NCI-H2029 (cell line): ENCODE measurements around the gene NWD2.
A peak's percentile ranks its signal among the peaks of the same experiment; 100 is the strongest.

Experiments
- DNase-seq: peaks from one replicate; lab custom pipeline; 2025; lab: John Stamatoyannopoulos, UW

The NWD2 gene

GRCh38 chr4:37279894-37280592 is 35.5 kb downstream of the NWD2 start:
- DNase-seq: no peak

DNA sequence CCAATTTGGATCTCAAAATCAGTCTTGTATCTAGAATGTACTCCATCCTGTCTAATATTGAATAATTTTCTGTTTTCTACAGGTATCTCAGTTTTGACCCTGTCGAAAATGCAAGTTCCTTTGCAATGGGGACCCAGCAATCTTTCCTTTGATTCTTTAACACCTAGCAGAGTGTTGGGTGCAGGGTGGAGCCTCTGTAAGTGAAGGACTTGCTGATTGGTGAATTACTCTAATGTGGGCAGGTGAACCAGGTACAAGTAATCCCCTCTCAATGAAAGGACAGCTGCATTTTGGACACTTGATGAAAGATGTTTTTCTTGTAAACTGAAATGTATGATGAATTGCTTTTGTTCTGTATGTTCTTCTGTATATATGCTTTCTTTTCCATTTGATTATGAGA is 54.9 kb downstream of the NWD2 start:
- DNase-seq: no peak

DNA sequence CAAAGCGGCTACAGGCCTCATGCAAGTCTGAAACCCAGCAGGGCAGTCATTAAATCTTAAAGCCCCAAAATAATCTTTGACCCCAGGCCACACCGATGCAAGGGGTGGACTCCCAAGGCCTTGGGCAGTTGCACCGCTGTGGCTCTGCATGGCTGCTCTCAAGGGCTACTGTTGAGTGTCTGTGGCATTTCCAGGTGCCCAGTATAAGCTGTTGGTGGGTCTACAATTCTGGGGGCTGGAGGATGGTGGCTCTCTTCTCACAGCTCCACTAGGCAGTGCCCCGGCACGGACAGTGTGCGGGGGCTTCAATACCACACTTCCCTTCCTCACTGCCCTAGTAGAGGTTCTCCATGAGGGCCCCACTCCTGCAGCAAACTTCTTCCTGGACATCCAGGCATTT is 60.1 kb downstream of the NWD2 start:
- DNase-seq: no peak

- DNase-seq: no peak
These were observed 61.4 kb downstream of the NWD2 start for GRCh38 chr4:37305984-37306383.

DNA sequence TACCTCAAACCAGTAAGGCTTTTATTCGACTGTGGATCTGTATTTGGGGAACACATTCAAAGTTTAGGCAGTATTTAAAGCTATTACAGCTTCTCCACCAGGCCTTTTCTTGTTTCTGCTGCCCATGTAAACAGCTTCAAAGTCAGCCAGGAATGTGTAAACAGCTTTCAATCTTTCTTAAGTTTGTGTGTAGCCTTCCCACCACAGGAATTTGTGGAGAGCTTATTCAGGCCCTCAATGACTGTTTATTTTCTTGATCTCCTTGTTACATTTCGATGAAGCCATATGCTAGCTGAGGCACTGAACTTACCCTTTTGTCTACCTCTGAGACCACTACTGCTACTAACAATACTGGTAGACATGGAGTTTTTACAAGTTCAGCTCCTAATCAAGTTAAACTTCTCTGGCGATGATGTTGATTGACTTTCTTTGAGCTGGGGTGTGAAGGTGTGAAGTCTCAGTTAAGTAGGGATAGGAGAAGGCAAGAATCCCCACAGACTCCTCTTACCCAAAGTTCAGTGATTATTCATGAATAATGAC is 72.6 kb downstream of the NWD2 start:
- DNase-seq: no peak

GRCh38 chr4:37320513-37321235 is 76.1 kb downstream of the NWD2 start:
- DNase-seq: no peak

GRCh38 chr4:37322122-37322521 is 77.6 kb downstream of the NWD2 start:
- no peak for DNase-seq

- DNase-seq: no peak
These were observed 80.0 kb downstream of the NWD2 start for GRCh38 chr4:37324546-37324945.

DNA sequence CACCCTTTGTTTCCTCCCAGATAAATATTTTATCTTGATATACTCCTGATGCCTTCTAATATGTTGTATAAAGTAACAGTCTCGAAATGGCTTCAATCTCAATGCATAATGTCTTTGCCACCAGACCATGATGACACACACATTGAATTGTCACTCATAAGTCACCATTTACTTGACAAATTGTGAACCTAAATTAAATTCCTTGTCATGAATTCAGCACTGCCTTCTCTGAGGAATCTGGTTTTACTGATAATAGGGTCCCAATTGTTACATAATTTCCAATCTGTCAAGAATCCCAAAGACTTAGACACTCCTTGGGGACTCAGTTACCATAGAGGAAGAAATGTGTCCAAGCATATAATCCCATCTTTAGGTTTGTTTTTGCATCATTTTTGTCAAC is 82.3 kb downstream of the NWD2 start:
- DNase-seq: no peak

GRCh38 chr4:37338972-37339371 is 94.4 kb downstream of the NWD2 start:
- DNase-seq: no peak

DNA sequence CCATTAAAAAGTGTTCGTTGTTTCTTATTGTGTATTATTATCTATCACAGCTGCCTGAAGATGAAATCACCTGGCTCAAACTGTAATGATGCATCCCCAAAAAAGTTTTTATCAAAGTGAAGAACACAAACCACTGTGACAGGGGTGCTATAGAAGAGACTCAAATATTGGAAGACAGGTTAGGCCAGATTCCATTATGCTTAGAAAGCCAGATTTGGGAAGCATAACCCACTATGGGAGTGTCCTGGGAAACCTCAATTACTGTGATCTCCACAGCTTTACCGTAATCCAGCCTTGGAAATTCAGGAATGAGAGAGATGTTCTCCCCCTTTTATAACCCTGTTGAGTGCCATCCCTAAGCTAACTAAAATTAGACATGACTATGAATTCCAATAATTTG is 114.2 kb downstream of the NWD2 start:
- no peak for DNase-seq

DNA sequence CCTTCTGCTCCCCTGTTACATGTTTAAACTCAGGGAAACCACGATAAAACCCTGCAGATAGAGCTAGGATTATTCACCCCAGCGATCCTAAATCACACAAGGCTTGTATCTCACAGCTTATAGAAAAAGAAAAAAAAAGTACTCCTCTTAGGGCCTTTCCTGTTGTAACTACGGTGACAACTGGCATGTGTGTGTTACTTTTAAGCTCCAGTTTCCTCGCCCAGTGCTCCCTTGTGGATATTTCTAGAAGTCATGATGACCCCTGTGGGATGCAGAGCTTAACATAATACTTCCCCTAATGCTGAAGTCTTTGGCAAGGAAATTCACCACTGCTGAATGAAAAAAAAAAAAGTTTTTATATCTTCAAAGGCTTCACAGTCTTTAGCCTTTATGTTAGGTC is 114.7 kb downstream of the NWD2 start:
- DNase-seq: no peak

DNA sequence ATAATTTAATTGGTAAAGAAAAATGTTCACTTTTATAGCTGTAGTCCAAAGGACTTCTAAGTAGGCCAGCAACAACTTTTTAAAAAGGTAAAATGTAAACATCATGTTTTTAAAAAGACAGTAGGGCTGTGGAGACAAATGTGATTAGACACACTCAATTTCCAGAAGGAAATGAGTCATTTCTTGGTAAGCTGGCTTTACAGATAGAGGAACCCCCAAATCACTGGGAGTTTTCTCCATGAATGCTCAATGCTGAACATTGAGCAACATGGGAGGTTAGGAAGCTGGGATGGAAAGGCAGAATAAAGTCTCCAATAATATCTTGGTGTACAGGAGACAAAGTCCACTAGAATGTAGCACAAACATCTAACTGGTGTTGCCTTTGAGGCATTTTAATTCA is 121.3 kb downstream of the NWD2 start:
- DNase-seq: no peak

GRCh38 chr4:37367901-37368300 is 123.4 kb downstream of the NWD2 start:
- DNase-seq: no peak

- DNase-seq: no peak
These were observed 125.5 kb downstream of the NWD2 start for GRCh38 chr4:37370052-37370451.

- DNase-seq: no peak
These were observed 136.6 kb downstream of the NWD2 start for GRCh38 chr4:37381040-37381668.

GRCh38 chr4:37383579-37384229 is 139.2 kb downstream of the NWD2 start:
- DNase-seq: no peak

DNA sequence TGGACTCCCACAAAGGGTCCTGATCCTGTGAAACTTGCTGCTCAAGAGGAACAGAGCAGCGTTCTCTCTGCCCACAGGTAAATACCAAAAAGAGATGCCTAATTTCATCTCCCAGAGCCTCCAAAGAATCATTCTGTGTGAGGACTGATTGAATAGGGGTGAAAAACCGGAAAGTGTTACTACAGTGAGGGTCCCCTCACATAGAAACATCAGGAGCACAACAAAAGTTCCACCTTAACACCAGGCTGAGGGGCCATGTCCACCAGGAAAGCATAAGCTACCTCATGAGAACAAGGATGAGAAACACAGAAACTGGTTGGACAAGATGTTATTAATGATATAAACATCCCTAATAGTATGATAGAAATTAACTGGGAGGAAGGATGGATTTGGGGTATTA is 140.9 kb downstream of the NWD2 start:
- DNase-seq: no peak

GRCh38 chr4:37388681-37389365 is 144.3 kb downstream of the NWD2 start:
- DNase-seq: no peak

DNA sequence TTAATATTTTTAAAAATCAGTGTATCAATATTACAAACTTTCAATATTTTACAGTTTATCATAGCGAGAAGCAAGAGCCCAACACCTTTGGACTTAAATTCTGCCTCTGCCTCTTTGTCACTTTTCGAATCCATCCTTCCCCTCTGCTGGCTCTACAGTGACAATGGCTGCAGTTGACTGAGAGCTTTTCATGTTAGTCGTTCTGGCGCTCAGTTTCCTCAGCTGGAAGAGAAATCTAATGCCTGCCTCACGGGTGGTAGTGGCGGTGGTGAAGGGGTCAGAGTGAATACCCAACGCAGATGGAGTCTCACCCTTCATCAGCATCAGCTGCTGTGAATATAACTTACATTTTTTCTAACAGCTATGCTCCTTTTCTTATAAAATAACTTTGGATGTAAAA is 144.8 kb downstream of the NWD2 start:
- DNase-seq: no peak

DNA sequence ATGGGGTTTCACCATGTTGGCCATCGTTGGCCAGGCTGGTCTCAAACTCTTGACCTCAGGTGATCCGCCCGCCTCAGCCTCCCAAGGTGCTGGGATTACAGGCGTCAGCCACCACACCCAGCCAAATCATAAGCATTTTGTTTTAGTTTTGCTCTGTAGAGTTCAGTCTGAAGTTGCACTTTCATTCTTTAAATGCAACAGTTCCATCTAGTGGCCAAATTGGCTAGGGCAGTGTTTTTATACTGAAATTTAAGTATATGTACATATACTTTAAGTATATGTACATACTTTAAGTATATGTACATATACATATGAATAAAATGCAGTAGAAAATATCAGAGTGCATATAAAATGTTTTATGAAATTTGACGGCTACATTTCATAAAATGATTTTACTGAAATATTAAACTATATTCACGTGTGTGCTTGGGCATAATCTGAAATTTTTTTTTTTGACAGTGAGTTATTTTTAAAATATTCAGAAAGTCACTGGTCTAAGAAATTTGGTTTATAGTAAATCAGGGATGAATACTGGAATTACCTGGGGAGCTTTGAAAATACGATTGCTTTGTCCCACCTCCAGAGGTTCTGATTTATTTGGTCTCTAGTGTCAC is 145.5 kb downstream of the NWD2 start:
- peak; percentile 29 for DNase-seq
